Kidney (tissue), 14 donors: ENCODE results near the gene AHCTF1. TPM values are rescaled to one million over a fixed set of nuclear protein-coding genes. Genes with fewer than 3 reads are reported as not detected.
A peak's percentile ranks its signal among the peaks of the same experiment; 100 is the strongest.

Source experiments
- DNase-seq, 5 donors: peaks; one replicate each; pipeline ENCODE4 v3.0.0-alpha.2; 2013 to 2020
- FAIRE-seq: peaks from 2 replicates; lab custom pipeline; 2012; peaks lifted over from hg19 to GRCh38; lab: Jason Lieb, UNC
- H3K27ac ChIP-seq, 2 donors: one replicate each; pipeline ENCODE4 v1.7.0; 2013; ENCODE audit warnings: low read depth in 2 of 2, low read length in 2 of 2, inconsistent platforms in 1 of 2
- H3K27me3 ChIP-seq: one replicate; pipeline ENCODE4 v1.7.1; 2013; ENCODE audit warnings: low read length, inconsistent platforms; ENCODE audit not compliant: control insufficient read depth, insufficient read depth
- H3K36me3 ChIP-seq, 3 donors: one replicate each; pipeline versions ENCODE4 v1.7.0 to v1.7.1; 2013; ENCODE audit warnings: low read length in 3 of 3, control low read depth in 1 of 3, inconsistent platforms in 1 of 3; ENCODE audit not compliant: insufficient read depth in 3 of 3, control insufficient read depth in 2 of 3
- H3K4me1 ChIP-seq, 3 donors: one replicate each; pipeline versions ENCODE4 v1.7.0 to v1.7.1; 2013; ENCODE audit warnings: low read length in 3 of 3, inconsistent platforms in 1 of 3, low read depth in 1 of 3; ENCODE audit not compliant: control insufficient read depth in 2 of 3, insufficient read depth in 2 of 3
- H3K4me3 ChIP-seq, 3 donors: one replicate each; pipeline versions ENCODE4 v1.7.0 to v1.8.1; 2013; ENCODE audit warnings: low read length in 3 of 3, control low read depth in 1 of 3, inconsistent platforms in 1 of 3
- H3K9ac ChIP-seq, 3 donors: one replicate each; pipeline versions ENCODE4 v1.7.0 to v1.7.1; 2013; ENCODE audit warnings: low read length in 3 of 3, control low read depth in 1 of 3, inconsistent platforms in 1 of 3
- H3K9me3 ChIP-seq, 3 donors: one replicate each; pipeline versions ENCODE4 v1.7.0 to v1.7.1; 2013; ENCODE audit warnings: low read length in 3 of 3, control low read depth in 1 of 3, inconsistent platforms in 1 of 3; ENCODE audit not compliant: control insufficient read depth in 2 of 3, insufficient read depth in 1 of 3
- CTCF ChIP-seq: IDR thresholded peaks from 3 replicates; pipeline ENCODE4 v1.5.1; 2012; ENCODE audit warnings: mild to moderate bottlenecking, moderate library complexity, borderline replicate concordance; ENCODE audit not compliant: insufficient read depth; ENCODE audit errors: extremely low read depth
- intact Hi-C: fragments of 100-400 bp; cut with DNase I; formaldehyde crosslinking; loops from one replicate; pipeline ENCODE4 v1.11.1; 2022
- polyA plus RNA-seq: library from polyadenylated mRNA; stranded (reverse); fragments of 350-450 nt; fragmentation: Illumina TruSeq; extraction: RNeasy Lipid Tissue Mini Kit (QIAGEN cat#74804); gene quantifications from one replicate; pipeline ENCODE4 v1.2.3, GENCODE V29; 2014; ENCODE audit warnings: low read depth, low replicate concordance; ENCODE audit not compliant: insufficient read depth
- total RNA-seq: library from RNA; stranded (reverse); fragmentation: NEBNext Ultra II Directional; extraction: Animal tissue kit (Norgen Biotek cat#: 25700); gene quantifications from one replicate; pipeline ENCODE4 v1.2.1, GENCODE V29; 2021
- donor health status: control.
- donor health status: control.
- donor health status: control.
- donor health status: control.
- donor health status: control.
- donor health status: DM: yes; HTN: yes; CAD: no.
- donor health status: Normal renal cell carcinoma (clear cell type).

AHCTF1 gene
- total and polyA plus RNA-seq, 2 donors from 2014 or later = 5.2 to 30.1 TPM

- FAIRE-seq (no peak), DNase-seq (peak in 1 of 5 donors; percentile 29)
- Histone ChIP-seq H3K27me3 (no peaks in the 10 kb centered on the region), H3K4me1 (no peaks in the 10 kb centered on the region), H3K9ac (no peak overlapping the region), H3K36me3 (no peaks in the 10 kb centered on the region), H3K27ac (no peak overlapping the region), H3K9me3 (no peaks in the 10 kb centered on the region), H3K4me3 (no peak overlapping the region)
- TF ChIP-seq CTCF = no peak
- intact Hi-C loops = no loop called here
Observed at GRCh38 chr1:246797597-246797996, 134.2 kb downstream of the AHCTF1 start.

- no peak overlapping the region for H3K27ac ChIP-seq
- no peak for TF ChIP-seq CTCF
- no peaks in the 10 kb centered on the region for H3K36me3 ChIP-seq
- no peak overlapping the region for H3K9ac ChIP-seq
- FAIRE-seq (no peak), DNase-seq (peak in 1 of 5 donors; percentile 23)
- H3K4me3 ChIP-seq = no peak overlapping the region
- intact Hi-C loops = no loop called here
- H3K4me1 ChIP-seq = no peaks in the 10 kb centered on the region
- H3K9me3 ChIP-seq = no peaks in the 10 kb centered on the region
- H3K27me3 ChIP-seq = no peaks in the 10 kb centered on the region
Observed at GRCh38 chr1:246797157-246797556, 134.6 kb downstream of the AHCTF1 start.

- TF ChIP-seq CTCF = no peak
- Histone ChIP-seq H3K4me1 (no peaks in the 10 kb centered on the region), H3K9ac (no peak overlapping the region), H3K36me3 (no peaks in the 10 kb centered on the region), H3K27me3 (no peaks in the 10 kb centered on the region), H3K4me3 (no peak overlapping the region), H3K27ac (no peak overlapping the region), H3K9me3 (no peaks in the 10 kb centered on the region)
- DNase-seq (peak in 1 of 5 donors; percentile 26), FAIRE-seq (no peak)
- intact Hi-C loops = no loop called here
Observed at GRCh38 chr1:246795906-246796694, 135.6 kb downstream of the AHCTF1 start.
